GM19468 (cell line): ENCODE results near the gene PLXDC2.
"Not testable (repeated sequence)": the region's sequence is repeated elsewhere in the genome, so short reads cannot be mapped to it uniquely, and the experiment has no call there.

Source experiments
- ATAC-seq: cut with Tn5 transposase; IDR thresholded peaks from one replicate; pipeline ENCODE4 v1.9.1; 2021; ENCODE audit warnings: mild to moderate bottlenecking, moderate library complexity, moderate number of reproducible peaks; ENCODE audit not compliant: unreplicated experiment; ENCODE audit errors: extremely low read depth

PLXDC2 gene

GRCh38 chr10:19967981-19968380 lies 151.7 kb downstream of the PLXDC2 start:
- ATAC-seq = no peak

- no peak for ATAC-seq
These were observed 152.5 kb downstream of the PLXDC2 start for GRCh38 chr10:19968745-19969144.

GRCh38 chr10:19970256-19970655 lies 154.0 kb downstream of the PLXDC2 start:
- ATAC-seq = no peak

- no peak for ATAC-seq
These were observed 154.5 kb downstream of the PLXDC2 start for GRCh38 chr10:19970717-19971116.

- no peak for ATAC-seq
These were observed 155.3 kb downstream of the PLXDC2 start for GRCh38 chr10:19971343-19972052.

- ATAC-seq = no peak
These were observed 157.9 kb downstream of the PLXDC2 start for GRCh38 chr10:19974138-19974537.

- ATAC-seq = no peak
These were observed 158.3 kb downstream of the PLXDC2 start for GRCh38 chr10:19974554-19974953.

GRCh38 chr10:19977097-19977521 lies 160.9 kb downstream of the PLXDC2 start:
- ATAC-seq = no peak

GRCh38 chr10:19979628-19980027 lies 163.4 kb downstream of the PLXDC2 start:
- ATAC-seq = no peak

GRCh38 chr10:19983880-19984565 lies 167.8 kb downstream of the PLXDC2 start:
- no peak for ATAC-seq

- no peak for ATAC-seq
These were observed 169.5 kb downstream of the PLXDC2 start for GRCh38 chr10:19985745-19986144.

GRCh38 chr10:19986591-19986990 lies 170.4 kb downstream of the PLXDC2 start:
- ATAC-seq = no peak

GRCh38 chr10:19987931-19988330 lies 171.7 kb downstream of the PLXDC2 start:
- ATAC-seq = no peak

- no peak for ATAC-seq
These were observed 177.6 kb downstream of the PLXDC2 start for GRCh38 chr10:19993714-19994315.

GRCh38 chr10:19998482-19998881 lies 182.2 kb downstream of the PLXDC2 start:
- no peak for ATAC-seq

GRCh38 chr10:19999431-19999830 lies 183.2 kb downstream of the PLXDC2 start:
- ATAC-seq = no peak

GRCh38 chr10:20002026-20002425 lies 185.8 kb downstream of the PLXDC2 start:
- ATAC-seq = not testable (repeated sequence)

GRCh38 chr10:20002657-20003056 lies 186.4 kb downstream of the PLXDC2 start:
- ATAC-seq = no peak

- ATAC-seq = peak; percentile 12
These were observed 187.9 kb downstream of the PLXDC2 start for GRCh38 chr10:20004087-20004523.

GRCh38 chr10:20005638-20006037 lies 189.4 kb downstream of the PLXDC2 start:
- ATAC-seq = no peak

GRCh38 chr10:20006169-20006870 lies 190.1 kb downstream of the PLXDC2 start:
- ATAC-seq = no peak
